IMR-90 (cell line): ENCODE data around the gene ROMO1.

Experiments used
- CEBPB ChIP-seq: IDR thresholded peaks from 2 replicates; pipeline ENCODE4 v1.6.1; 2012; ENCODE audit warnings: low read depth, low read length, improper control_type of control experiment
- CTCF ChIP-seq: conservative IDR thresholded peaks from 2 replicates; pipeline ENCODE4 v1.5.1; 2012; ENCODE audit warnings: mild to moderate bottlenecking, low read depth, low read length, improper control_type of control experiment
- ELK1 ChIP-seq: fragments of 150-350 bp; IDR thresholded peaks from 2 replicates; pipeline ENCODE4 v1.6.1; 2016; ENCODE audit warnings: low read depth, mild to moderate bottlenecking, low read length, moderate library complexity, borderline replicate concordance
- FOS ChIP-seq: fragments of 150-350 bp; IDR thresholded peaks from 2 replicates; pipeline ENCODE4 v1.6.1; 2016; ENCODE audit warnings: low read depth, low read length
- MXI1 ChIP-seq: IDR thresholded peaks from 2 replicates; pipeline ENCODE4 v1.6.1; 2012; ENCODE audit warnings: low read depth, mild to moderate bottlenecking, low read length, moderate library complexity, borderline replicate concordance
- POLR2A ChIP-seq: IDR thresholded peaks from 2 replicates; pipeline ENCODE4 v1.6.1; 2012; ENCODE audit warnings: mild to moderate bottlenecking, low read depth, low read length
- RAD21 ChIP-seq: IDR thresholded peaks from 2 replicates; pipeline ENCODE4 v1.6.1; 2012; ENCODE audit warnings: low read length, improper control_type of control experiment
- RCOR1 ChIP-seq: IDR thresholded peaks from 2 replicates; pipeline ENCODE4 v1.6.1; 2012; ENCODE audit warnings: mild to moderate bottlenecking, low read length, improper control_type of control experiment; ENCODE audit not compliant: insufficient replicate concordance
- RFX5 ChIP-seq: IDR thresholded peaks from 2 replicates; pipeline ENCODE4 v1.8.0; 2012; ENCODE audit warnings: low read depth, mild to moderate bottlenecking, low read length, moderate library complexity
- SMC3 ChIP-seq: fragments of 150-350 bp; IDR thresholded peaks from 2 replicates; pipeline ENCODE4 v1.6.1; 2016; ENCODE audit warnings: low read depth, mild to moderate bottlenecking, antibody characterized with exemption, low read length, moderate library complexity
- TF ChIP-seq, protein P1 (sequence below): fragments of 150-350 bp; IDR thresholded peaks from 2 replicates; pipeline ENCODE4 v1.6.1; 2017; ENCODE audit warnings: mild to moderate bottlenecking, antibody characterized with exemption, low read length, low read depth

DNA sequence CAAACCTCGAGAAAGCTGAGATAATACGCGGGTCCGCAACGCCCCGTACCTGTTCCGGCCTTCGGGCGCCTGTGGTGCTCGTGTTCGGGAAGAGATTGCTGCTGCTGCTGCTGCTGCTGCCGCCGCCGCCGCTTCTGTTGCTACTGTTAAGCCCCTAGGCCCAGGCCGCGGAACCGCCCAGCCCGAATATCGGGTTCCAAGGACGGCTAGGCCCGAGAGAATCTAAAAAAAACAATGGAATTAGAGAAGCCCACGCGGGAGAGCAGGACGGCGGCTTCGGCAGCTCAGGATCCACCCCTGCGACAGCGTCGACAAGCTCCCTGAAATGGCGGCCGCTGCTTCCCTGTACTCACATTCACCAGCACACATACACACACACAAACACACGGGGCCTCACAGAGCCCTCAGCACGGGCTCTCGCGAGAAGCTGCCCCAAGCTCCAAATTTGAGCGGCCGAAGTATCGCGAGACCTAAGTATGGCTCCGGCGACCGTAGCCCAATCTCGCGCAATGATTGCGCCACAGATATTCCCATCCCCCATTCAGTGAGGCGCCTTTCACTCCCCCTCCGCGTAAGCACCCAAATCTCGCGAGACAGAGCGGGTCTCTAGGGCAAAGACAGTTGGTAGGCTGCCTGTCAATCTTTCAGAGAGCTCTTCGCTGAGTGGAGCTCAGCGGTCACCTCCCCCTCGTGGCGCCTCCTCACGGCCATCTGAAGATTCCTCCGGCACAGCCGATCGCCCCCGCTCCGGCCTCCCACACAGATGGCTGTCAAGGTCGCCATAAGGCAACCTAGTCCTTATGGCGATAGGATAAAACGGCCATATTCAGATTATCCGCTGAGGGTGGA lies 42.9 kb downstream of the ROMO1 start, which contains the start of gene RBM39:
- no peak; the same call in 1 of the 2 replicates for TF ChIP-seq SMC3
- peak; percentile 49 for TF ChIP-seq CTCF
- TF ChIP-seq RFX5 = no peak
- TF ChIP-seq FOS = peak; percentile 57
- no peak for TF ChIP-seq ELK1
- TF ChIP-seq POLR2A = peak; percentile 98
- no peak for TF ChIP-seq RCOR1
- no peak for TF ChIP-seq RAD21
- peak; percentile 51; the same call in 1 of the 2 replicates for TF ChIP-seq MXI1
- TF ChIP-seq, protein P1, sequence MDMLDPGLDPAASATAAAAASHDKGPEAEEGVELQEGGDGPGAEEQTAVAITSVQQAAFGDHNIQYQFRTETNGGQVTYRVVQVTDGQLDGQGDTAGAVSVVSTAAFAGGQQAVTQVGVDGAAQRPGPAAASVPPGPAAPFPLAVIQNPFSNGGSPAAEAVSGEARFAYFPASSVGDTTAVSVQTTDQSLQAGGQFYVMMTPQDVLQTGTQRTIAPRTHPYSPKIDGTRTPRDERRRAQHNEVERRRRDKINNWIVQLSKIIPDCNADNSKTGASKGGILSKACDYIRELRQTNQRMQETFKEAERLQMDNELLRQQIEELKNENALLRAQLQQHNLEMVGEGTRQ = peak; percentile 76
- peak; percentile 100 for TF ChIP-seq CEBPB
